HG03378 (cell line): ENCODE measurements around the gene SGSH.
A peak's percentile ranks its signal among the peaks of the same experiment; 100 is the strongest.

Experiments used
- ATAC-seq: cut with Tn5 transposase; IDR thresholded peaks from one replicate; pipeline ENCODE4 v1.9.1; 2021; ENCODE audit warnings: mild to moderate bottlenecking, moderate library complexity; ENCODE audit not compliant: unreplicated experiment

The SGSH gene

GRCh38 chr17:80229011-80229410, 8.9 kb upstream of the SGSH start:
- no peak for ATAC-seq

DNA sequence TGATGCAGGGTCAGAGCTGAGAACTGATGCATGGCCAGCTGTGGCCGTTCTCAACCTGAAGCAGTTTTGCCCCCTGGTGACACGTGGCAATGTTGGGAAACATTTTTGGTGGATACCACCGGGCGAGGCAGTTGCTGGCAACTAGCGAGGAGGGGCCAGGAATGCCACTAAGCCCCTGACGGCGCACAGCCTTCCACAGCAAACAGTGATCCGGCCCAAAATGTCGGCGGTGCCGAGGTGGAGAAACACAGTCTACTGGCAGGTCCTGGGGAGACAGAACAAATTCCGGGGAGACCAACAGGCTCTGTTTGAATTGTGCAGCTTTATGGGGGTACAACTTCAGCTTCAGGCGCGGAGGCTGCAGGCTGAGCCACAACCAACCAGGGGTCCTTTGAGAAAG, 8.3 kb upstream of the SGSH start:
- no peak for ATAC-seq

DNA sequence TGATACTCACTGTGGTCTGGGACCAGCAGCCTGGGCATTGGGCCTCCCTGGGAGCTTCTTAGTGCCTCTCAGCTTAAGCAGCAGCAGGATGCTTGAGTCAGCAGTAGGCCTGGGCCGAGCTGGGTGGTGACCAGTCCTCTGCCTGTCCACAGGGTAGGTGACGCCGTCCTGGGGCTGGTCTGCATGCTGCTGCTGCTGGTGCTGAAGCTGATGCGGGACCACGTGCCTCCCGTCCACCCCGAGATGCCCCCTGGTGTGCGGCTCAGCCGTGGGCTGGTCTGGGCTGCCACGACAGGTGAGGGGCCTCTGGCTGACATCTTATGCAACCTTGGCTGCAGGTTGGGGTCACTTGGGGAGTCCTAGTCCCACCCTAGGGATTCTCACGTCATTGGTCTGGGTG, 7.5 kb upstream of the SGSH start:
- ATAC-seq, result no peak

GRCh38 chr17:80227156-80227555, 7.0 kb upstream of the SGSH start:
- no peak for ATAC-seq

- no peak for ATAC-seq
Measured at GRCh38 chr17:80225230-80225629, 5.1 kb upstream of the SGSH start.

GRCh38 chr17:80224683-80225082, 4.5 kb upstream of the SGSH start:
- no peak for ATAC-seq

DNA sequence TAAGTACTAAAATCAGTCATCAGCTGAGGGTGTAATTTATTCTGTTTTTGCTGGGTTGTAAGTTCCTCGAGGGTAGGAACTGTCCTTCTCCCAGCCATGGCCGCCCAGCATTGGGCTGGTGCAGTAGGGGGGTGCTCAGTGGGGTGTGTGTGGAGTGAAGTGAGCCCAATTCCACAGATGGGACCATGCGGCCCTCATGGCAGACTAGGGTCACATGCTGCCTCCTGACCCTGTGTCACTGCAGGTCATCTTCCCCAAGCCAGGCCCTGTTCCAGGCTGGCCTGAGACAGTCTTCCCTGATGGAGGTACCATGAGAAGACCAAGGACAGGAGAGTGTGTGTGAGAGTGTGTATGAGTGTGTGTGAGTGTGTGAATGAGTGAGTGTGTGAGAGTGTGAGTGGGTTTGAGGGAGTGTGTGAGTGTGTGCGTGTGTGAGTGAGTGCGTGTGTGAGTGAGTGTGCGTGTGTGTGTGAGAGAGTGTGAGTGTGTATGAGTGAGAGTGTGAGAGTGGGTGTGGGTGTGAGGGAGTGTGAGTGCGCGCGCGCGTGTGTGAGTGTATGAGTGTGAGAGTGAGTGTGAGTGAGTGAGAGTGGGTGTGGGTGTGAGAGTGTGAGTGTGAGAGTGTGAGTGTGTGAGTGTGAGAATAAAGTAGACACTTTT, 3.8 kb upstream of the SGSH start:
- ATAC-seq, result no peak

GRCh38 chr17:80223142-80223815, 3.1 kb upstream of the SGSH start:
- ATAC-seq, result no peak

DNA sequence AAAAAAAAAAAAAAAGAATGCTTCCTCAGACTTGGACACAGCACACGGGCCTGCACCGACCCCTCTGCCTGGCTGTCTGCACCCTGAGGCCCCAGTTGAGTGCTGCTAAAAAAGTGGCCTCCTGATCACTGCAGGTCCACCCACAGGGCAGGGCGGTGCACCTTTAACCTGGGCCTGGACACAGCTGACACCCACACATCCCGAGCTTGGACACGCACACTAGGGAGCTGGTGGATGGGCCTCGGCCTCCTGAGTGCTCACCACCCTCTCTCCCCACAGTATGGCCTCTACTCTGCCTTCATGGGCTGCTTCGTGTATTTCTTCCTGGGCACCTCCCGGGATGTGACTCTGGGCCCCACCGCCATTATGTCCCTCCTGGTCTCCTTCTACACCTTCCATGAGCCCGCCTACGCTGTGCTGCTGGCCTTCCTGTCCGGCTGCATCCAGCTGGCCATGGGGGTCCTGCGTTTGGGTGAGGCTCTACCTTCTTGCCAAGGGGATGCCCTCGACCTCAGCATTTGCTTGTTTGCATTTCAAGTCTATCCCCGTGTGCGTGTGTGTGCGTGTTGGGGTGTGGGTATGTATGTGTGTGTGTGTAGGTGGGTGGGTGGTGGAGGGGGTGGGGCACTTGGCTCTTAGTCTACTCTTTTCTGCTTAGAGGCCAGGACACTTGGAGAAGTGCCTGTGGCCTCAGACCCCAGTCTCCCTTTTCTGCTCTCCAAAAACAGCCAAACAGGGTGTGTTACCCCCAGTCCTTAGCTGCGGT, 2.4 kb upstream of the SGSH start:
- no peak for ATAC-seq

DNA sequence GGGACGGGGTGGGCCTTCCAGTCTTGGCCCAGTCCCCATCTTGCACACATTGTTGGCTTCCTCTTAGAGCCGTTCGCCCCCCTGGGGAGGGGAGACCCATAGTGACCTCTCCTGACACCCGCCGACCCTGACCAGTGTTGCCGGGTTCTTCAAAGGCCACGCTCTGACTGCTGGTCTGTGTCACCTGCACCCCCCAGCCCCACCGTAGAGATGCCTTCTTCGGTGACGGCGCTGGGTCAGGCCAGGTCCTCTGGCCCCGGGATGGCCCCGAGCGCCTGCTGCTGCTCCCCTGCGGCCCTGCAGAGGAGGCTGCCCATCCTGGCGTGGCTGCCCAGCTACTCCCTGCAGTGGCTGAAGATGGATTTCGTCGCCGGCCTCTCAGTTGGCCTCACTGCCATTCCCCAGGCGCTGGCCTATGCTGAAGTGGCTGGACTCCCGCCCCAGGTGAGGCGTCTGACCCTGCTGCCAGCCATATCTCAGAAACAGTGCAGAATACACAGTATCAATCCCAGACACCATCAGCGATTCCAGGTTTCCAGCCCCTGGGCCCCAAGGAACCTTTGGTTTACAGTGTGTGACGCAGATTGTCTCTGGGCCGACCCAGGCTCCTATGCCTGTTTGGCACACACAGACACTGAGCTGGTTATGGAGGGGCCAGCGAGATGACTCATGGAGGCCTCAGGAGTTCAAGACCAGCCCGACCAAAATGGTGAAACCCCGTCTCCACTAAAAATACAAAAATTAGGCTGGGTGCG, 1.4 kb upstream of the SGSH start:
- no peak for ATAC-seq

GRCh38 chr17:80220736-80221215, 643 bp upstream of the SGSH start:
- ATAC-seq, result no peak

DNA sequence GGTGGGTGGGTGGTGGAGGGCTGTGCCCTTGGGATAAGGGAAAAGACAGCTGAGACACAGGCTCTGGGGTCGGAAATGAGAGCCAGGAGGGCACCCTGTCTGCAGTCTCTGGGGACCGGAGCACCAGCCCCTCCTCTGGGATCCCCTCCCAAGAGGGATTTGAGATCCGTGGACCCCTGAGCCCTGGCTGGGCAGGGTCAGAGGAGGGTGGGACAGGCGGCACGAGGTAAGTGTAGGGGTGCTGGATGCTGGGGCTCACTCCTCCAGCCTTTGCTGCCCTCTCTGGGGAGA, 425 bp downstream of the SGSH start:
- ATAC-seq, result peak; percentile 11

- ATAC-seq, result peak; percentile 58
Measured at GRCh38 chr17:80219013-80219762, 945 bp downstream of the SGSH start.

DNA sequence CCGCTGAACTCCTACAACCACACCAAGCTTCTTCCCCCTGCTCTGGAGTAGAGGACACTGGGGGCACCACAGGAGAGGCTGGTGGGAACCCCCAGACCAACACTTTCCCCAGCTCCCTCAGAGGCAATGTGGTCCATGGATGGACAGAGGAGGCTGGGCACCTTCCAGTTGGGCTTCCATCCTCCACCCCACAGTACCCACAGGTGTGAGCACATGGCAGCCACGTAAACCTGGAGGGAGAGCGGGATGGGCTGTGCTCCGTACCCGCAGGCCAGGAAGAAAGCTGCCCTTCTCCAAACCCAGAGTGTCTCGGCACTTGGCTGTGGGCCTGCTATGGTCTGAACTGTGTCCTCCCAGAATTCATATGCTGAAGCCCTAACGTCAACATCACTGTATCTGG, 1.7 kb downstream of the SGSH start:
- no peak for ATAC-seq

DNA sequence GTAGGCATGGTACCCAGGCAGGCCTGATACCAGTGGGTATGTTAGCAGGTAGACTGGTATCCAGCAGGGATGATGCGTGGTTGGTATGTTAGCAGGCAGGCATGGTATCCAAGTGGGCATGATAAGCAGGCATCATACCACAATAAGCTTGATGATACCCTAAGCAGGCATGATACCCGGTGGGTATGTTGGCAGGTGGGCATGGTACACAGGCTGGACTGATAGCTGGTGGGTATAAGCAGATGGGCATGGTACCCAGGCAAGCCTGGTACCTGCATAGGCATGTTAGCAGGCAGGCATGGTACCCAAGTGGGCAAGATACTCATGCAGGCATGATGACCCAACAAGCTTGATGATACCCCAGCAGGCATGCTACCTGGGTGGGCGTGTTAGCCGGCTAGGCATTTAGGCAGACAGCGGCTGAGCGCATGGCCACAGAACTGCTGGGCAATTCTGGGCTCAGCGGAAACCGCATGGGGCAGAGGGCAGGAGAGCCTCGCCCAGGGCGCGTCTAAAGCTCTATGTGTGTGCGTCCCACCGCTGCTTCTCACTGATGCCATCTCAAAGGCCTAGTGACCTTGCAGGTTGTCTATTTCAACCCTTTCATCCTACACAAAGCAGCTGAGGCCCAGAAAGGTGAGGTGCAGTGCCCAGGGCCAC, 2.3 kb downstream of the SGSH start:
- ATAC-seq, result no peak

DNA sequence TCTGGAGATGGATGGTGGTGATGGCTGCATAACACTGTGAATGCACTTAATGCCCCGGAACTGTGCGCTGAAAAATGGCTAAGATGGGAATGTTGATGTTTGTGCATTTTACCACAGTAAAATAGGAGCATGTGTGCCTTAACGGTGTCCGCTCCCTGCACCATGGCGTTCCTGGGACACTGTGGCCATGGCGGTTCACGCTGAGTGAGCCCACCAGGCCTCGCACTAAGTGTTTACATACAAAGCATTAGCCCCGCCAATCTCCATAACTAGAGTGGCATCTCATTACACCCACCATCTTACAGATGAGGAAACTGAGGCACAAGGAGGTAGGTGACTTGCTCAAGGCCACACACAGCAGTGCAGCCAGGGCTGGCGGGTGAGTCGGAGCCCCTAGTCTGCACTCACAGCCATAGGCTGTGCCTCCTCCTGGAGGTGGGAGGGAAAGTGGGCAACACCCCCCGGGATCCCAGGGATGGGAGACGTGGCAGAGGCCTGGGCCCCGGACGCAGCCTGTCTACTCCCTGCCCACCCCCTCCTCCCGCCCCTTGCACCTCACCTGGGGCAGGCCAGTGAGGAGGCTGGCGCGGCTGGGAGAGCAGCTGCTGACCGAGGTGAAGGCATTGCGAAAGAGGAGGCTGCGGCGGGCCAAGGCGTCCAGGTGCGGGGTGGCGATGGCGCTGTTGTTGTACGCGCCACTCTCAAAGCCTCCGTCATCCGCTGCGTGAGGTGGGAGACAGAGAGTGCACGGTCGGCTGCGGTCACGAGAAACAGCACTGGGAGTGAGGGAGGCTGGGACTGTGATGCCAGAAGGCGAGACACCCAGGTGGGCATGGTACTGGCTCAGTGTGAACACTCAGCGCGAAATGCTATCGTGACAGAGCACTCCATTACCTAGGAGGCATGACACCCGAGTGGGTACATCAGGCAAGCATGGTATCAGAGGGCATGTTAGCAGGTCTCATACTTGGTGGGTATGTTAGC, 3.4 kb downstream of the SGSH start:
- ATAC-seq, result no peak

DNA sequence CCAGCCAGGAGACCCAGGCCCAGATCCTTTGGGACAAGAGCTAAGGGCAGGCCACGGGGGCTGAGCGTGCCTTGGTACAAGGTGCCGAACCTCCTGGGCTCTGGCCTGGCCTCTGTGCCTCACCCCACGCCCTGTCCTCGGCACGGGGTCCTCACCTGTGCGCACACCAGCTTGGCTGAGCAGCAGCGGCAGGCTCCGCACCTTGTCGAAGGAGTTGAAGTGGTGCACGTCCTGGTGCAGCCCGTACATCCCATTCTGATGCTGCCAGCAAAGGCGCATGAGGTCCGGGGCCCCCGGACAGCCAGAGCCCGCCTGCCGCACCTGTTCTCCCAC, 5.3 kb downstream of the SGSH start:
- no peak for ATAC-seq

GRCh38 chr17:80214012-80214877, 5.9 kb downstream of the SGSH start:
- ATAC-seq, result no peak
